HCT116 (cell line): Measurements from ENCODE around the gene MIP. TPM values are rescaled to one million over a fixed set of nuclear protein-coding genes. Genes with fewer than 3 reads are reported as not detected.

ENCODE experiments used
- ATAC-seq: fragments of 200-7000 bp; cut with Tn5 transposase; 2 replicates; pipeline ENCODE4 v1.9.1; 2020; ENCODE audit warnings: mild to moderate bottlenecking, moderate library complexity
- BruUV-seq: library from RNA; stranded (reverse); fragments of 400-500 nt; replicated peaks from 2 replicates; lab custom pipeline; 2021; lab: Mats Ljungman, UMichigan
- CTCF ChIA-PET: fragments of 300-600 bp; sonication (Branson Sonifier 250); formaldehyde crosslinking; loops from one replicate; lab custom pipeline; 2021; ENCODE audit warnings: antibody characterized with exemption; lab: Charles Lee
- POLR2A ChIA-PET: fragments of 300-600, 350-600 bp; sonication (Branson Sonifier 250); formaldehyde crosslinking; loops from one replicate; lab custom pipeline; 2021; ENCODE audit warnings: antibody characterized with exemption; lab: Charles Lee
- RAD21 ChIA-PET, 2 experiments: fragments of 300-600 bp; sonication (Branson Sonifier 250); formaldehyde crosslinking; loops; one replicate each; lab custom pipeline; 2023; ENCODE audit warnings: low total read pairs in 2 of 2; ENCODE audit not compliant: uncharacterized antibody in 2 of 2, unreplicated experiment in 2 of 2, low non-redundant PET in 1 of 2; lab: Charles Lee
- DNase-seq: peaks from one replicate; pipeline ENCODE4 v3.0.0-alpha.2; 2010; ENCODE audit warnings: low read depth, low spot score
- H2AFZ ChIP-seq: fragments of 200-600 bp; shearing (Covaris generic), sonication (generic); 2 replicates; pipeline ENCODE4 v1.6.1; 2017; ENCODE audit warnings: low read depth, mixed run types, mixed read lengths, antibody characterized with exemption, low read length; ENCODE audit not compliant: poor library complexity, severe bottlenecking
- H3K27ac ChIP-seq: 2 replicates; pipeline ENCODE4 v1.5.1; 2012; ENCODE audit warnings: low read depth, low read length
- H3K27me3 ChIP-seq: fragments of 200-600 bp; sonication (generic); 2 replicates; pipeline ENCODE4 v1.6.1; 2016; ENCODE audit warnings: mixed run types, low read length, mixed read lengths; ENCODE audit not compliant: insufficient read depth
- H3K36me3 ChIP-seq, 2 experiments: fragments of 200-500 bp in 1 of 2; fragments of 200-600 bp in 1 of 2; sonication (Bioruptor generic) in 1 of 2; sonication (generic) in 1 of 2; 2 replicates each; pipeline versions ENCODE4 v1.5.1 to v1.6.1; 2014 to 2016; ENCODE audit warnings: low read length in 2 of 2, inconsistent platforms in 1 of 2, mixed read lengths in 1 of 2, mixed run types in 1 of 2; ENCODE audit not compliant: insufficient read depth in 2 of 2, control insufficient read depth in 1 of 2
- H3K4me1 ChIP-seq, 2 experiments: fragments of 200-600 bp in 1 of 2; sonication (generic) in 1 of 2; 2 replicates each; pipeline versions ENCODE4 v1.5.1 to v1.6.1; 2012 to 2017; ENCODE audit warnings: low read length in 2 of 2, inconsistent platforms in 1 of 2, mild to moderate bottlenecking in 1 of 2, mixed read lengths in 1 of 2, mixed run types in 1 of 2, moderate library complexity in 1 of 2; ENCODE audit not compliant: insufficient read depth in 2 of 2, control insufficient read depth in 1 of 2
- H3K4me2 ChIP-seq: fragments of 200-600 bp; sonication (generic); 2 replicates; pipeline ENCODE4 v1.6.1; 2017; ENCODE audit warnings: mixed run types, low read length, mixed read lengths
- H3K4me3 ChIP-seq, 2 experiments: fragments of 200-600 bp in 1 of 2; sonication (generic) in 1 of 2; replicated peaks in 1 of 2; 2 replicates each; pipeline ENCODE4 v1.5.1; 2011 to 2016; ENCODE audit warnings: low read length in 2 of 2, control low read depth in 1 of 2, low read depth in 1 of 2, mild to moderate bottlenecking in 1 of 2, mixed read lengths in 1 of 2, mixed run types in 1 of 2
- H3K79me2 ChIP-seq: fragments of 200-600 bp; sonication (generic); 2 replicates; pipeline ENCODE4 v1.6.1; 2017; ENCODE audit warnings: mild to moderate bottlenecking, mixed run types, low read length, moderate library complexity, mixed read lengths; ENCODE audit not compliant: insufficient read depth
- H3K9ac ChIP-seq: fragments of 200-600 bp; sonication (generic); 2 replicates; pipeline ENCODE4 v1.6.1; 2016; ENCODE audit warnings: low read length, mixed read lengths
- H3K9me2 ChIP-seq: fragments of 200-600 bp; sonication (generic), shearing (Covaris generic); 2 replicates; pipeline ENCODE4 v1.6.1; 2017; ENCODE audit warnings: mixed run types, mild to moderate bottlenecking, moderate library complexity; ENCODE audit not compliant: insufficient read depth
- H3K9me3 ChIP-seq, 2 experiments: fragments of 200-500 bp in 1 of 2; fragments of 200-600 bp in 1 of 2; sonication (Bioruptor generic) in 1 of 2; sonication (generic) in 1 of 2; 2 replicates each; pipeline ENCODE4 v1.6.1; 2014 to 2017; ENCODE audit warnings: low read length in 2 of 2, mixed read lengths in 2 of 2, inconsistent platforms in 1 of 2, low read depth in 1 of 2, mild to moderate bottlenecking in 1 of 2, mixed run types in 1 of 2, moderate library complexity in 1 of 2; ENCODE audit not compliant: control insufficient read depth in 1 of 2, insufficient read depth in 1 of 2
- H4K20me1 ChIP-seq: fragments of 200-600 bp; sonication (generic), shearing (Covaris generic); 2 replicates; pipeline ENCODE4 v1.6.1; 2017; ENCODE audit warnings: mixed run types, mild to moderate bottlenecking, moderate library complexity; ENCODE audit not compliant: insufficient read depth
- CBX3 ChIP-seq: IDR thresholded peaks from 2 replicates; pipeline ENCODE4 v1.6.1; 2012; ENCODE audit warnings: low read depth
- CEBPB ChIP-seq: IDR thresholded peaks from 2 replicates; pipeline ENCODE4 v1.6.1; 2012; ENCODE audit warnings: low read depth
- EGR1 ChIP-seq: IDR thresholded peaks from 2 replicates; pipeline ENCODE4 v1.6.1; 2012; ENCODE audit warnings: low read depth
- ELF1 ChIP-seq: IDR thresholded peaks from 2 replicates; pipeline ENCODE4 v1.6.1; 2012; ENCODE audit warnings: low read depth, borderline replicate concordance
- EZH2 ChIP-seq: fragments of 200-600 bp; sonication (generic); IDR thresholded peaks from 2 replicates; pipeline ENCODE4 v1.6.1; 2017; ENCODE audit warnings: antibody characterized with exemption, mixed run types
- EZH2phosphoT487 ChIP-seq: fragments of 200-600 bp; IDR thresholded peaks from 2 replicates; pipeline ENCODE4 v1.6.1; 2018; ENCODE audit warnings: antibody characterized with exemption, borderline replicate concordance
- FOSL1 ChIP-seq: IDR thresholded peaks from 2 replicates; pipeline ENCODE4 v1.6.1; 2012; ENCODE audit warnings: low read depth
- JUND ChIP-seq: IDR thresholded peaks from 2 replicates; pipeline ENCODE4 v1.6.1; 2012
- POLR2A ChIP-seq: IDR thresholded peaks from 2 replicates; pipeline ENCODE4 v1.7.0; 2011; ENCODE audit warnings: borderline replicate concordance; ENCODE audit not compliant: insufficient read depth, insufficient read length; ENCODE audit errors: extremely low read depth
- POLR2AphosphoS5 ChIP-seq: IDR thresholded peaks from 2 replicates; pipeline ENCODE4 v1.6.1; 2011; ENCODE audit warnings: mild to moderate bottlenecking, low read depth, low read length, moderate library complexity
- RAD21 ChIP-seq: IDR thresholded peaks from 2 replicates; pipeline ENCODE4 v1.6.1; 2012; ENCODE audit warnings: low read depth, mild to moderate bottlenecking
- SIN3A ChIP-seq: IDR thresholded peaks from 2 replicates; pipeline ENCODE4 v1.6.1; 2012; ENCODE audit warnings: low read depth
- SP1 ChIP-seq: IDR thresholded peaks from 2 replicates; pipeline ENCODE4 v1.6.1; 2012; ENCODE audit warnings: low read depth
- SRF ChIP-seq: IDR thresholded peaks from 2 replicates; pipeline ENCODE4 v1.6.1; 2012; ENCODE audit warnings: low read depth
- TCF7L2 ChIP-seq: IDR thresholded peaks from 2 replicates; pipeline ENCODE4 v1.7.0; 2011; ENCODE audit warnings: borderline replicate concordance, inconsistent platforms; ENCODE audit not compliant: insufficient read depth, insufficient read length; ENCODE audit errors: extremely low read depth
- YY1 ChIP-seq: IDR thresholded peaks from 2 replicates; pipeline ENCODE4 v1.6.1; 2011; ENCODE audit warnings: low read length, low read depth, moderate library complexity, mild to moderate bottlenecking; ENCODE audit not compliant: insufficient replicate concordance; ENCODE audit errors: extremely low read depth
- ZBTB33 ChIP-seq: IDR thresholded peaks from 2 replicates; pipeline ENCODE4 v1.6.1; 2011; ENCODE audit warnings: mild to moderate bottlenecking, low read length, moderate library complexity; ENCODE audit not compliant: insufficient replicate concordance; ENCODE audit errors: extremely low read depth
- ZFX ChIP-seq: fragments of 450-650 bp; IDR thresholded peaks from 2 replicates; pipeline ENCODE4 v1.6.1; 2017
- intact Hi-C: fragments of 100-400 bp; cut with micrococcal nuclease; formaldehyde crosslinking; loops from 2 replicates; pipeline ENCODE4 v1.10.0; 2022
- total RNA-seq: library from RNA; stranded (reverse); gene quantifications from one replicate; pipeline ENCODE4 v1.2.1, GENCODE V29; 2021; ENCODE audit not compliant: unreplicated experiment
- TF ChIP-seq, protein P1 (sequence below), 3 experiments: fragments of 200-600 bp in 1 of 3; sonication (generic) in 1 of 3; IDR thresholded peaks in 2 of 3; conservative IDR thresholded peaks in 1 of 3; 2 replicates each; pipeline ENCODE4 v1.5.1; 2012 to 2017; ENCODE audit warnings: low read depth in 2 of 3, low read length in 2 of 3, antibody characterized with exemption in 1 of 3, borderline replicate concordance in 1 of 3, control low read depth in 1 of 3, mild to moderate bottlenecking in 1 of 3, mixed read lengths in 1 of 3, mixed run types in 1 of 3, moderate library complexity in 1 of 3; ENCODE audit not compliant: insufficient read depth in 1 of 3
- TF ChIP-seq, protein P2 (sequence below): IDR thresholded peaks from 2 replicates; pipeline ENCODE4 v1.6.1; 2012
- TF ChIP-seq, protein P3 (sequence below): IDR thresholded peaks from 2 replicates; pipeline ENCODE4 v1.6.1; 2012

Gene MIP
- total RNA-seq, 1 experiment from 2014 or later: 0.79 TPM

- Histone ChIP-seq H3K36me3 (peaks cover 0 to 17% of the 10 kb centered on the region in 2 experiments; a peak in 2 of 4 replicates), H3K4me2 (peak within 1 kb of the TSS; percentile 87), H3K79me2 (peaks cover 33% of the 10 kb centered on the region), H4K20me1 (no peaks in the 10 kb centered on the region), H3K4me3 (peak within 1 kb of the TSS; percentile 74 to 99), H3K9me2 (no peaks in the 10 kb centered on the region), H3K9ac (peak within 1 kb of the TSS; percentile 92), H2AFZ (peak within 1 kb of the TSS; percentile 73), H3K9me3 (no peaks in the 10 kb centered on the region), H3K27ac (peak within 1 kb of the TSS; percentile 68), H3K27me3 (no peaks in the 10 kb centered on the region), H3K4me1 (peaks cover 5 to 26% of the 10 kb centered on the region in 2 experiments)
- ChIA-PET RAD21 (no interaction called here), CTCF (no interaction called here), POLR2A (interaction anchor here (0.6 to 1.2 kb wide), 2 partner anchors 82 to 169 kb away, joined by 3 to 4 read pairs; no protein-coding TSS in a partner anchor)
- ATAC-seq (peak; percentile 84), DNase-seq (peak; percentile 82)
- intact Hi-C loops: no loop called here
- BruUV-seq: TSS peak; percentile 64
- peak; percentile 83; the same call in 1 of the 2 replicates for TF ChIP-seq CBX3
- TF ChIP-seq TCF7L2: peak; percentile 70
- TF ChIP-seq SP1: peak; percentile 85
- no peak; the same call in 1 of the 2 replicates for TF ChIP-seq ELF1
- TF ChIP-seq ZFX: no peak; the same call in 1 of the 2 replicates
- TF ChIP-seq JUND: no peak
- TF ChIP-seq FOSL1: no peak
- peak; percentile 95 for TF ChIP-seq SRF
- TF ChIP-seq, protein P1, sequence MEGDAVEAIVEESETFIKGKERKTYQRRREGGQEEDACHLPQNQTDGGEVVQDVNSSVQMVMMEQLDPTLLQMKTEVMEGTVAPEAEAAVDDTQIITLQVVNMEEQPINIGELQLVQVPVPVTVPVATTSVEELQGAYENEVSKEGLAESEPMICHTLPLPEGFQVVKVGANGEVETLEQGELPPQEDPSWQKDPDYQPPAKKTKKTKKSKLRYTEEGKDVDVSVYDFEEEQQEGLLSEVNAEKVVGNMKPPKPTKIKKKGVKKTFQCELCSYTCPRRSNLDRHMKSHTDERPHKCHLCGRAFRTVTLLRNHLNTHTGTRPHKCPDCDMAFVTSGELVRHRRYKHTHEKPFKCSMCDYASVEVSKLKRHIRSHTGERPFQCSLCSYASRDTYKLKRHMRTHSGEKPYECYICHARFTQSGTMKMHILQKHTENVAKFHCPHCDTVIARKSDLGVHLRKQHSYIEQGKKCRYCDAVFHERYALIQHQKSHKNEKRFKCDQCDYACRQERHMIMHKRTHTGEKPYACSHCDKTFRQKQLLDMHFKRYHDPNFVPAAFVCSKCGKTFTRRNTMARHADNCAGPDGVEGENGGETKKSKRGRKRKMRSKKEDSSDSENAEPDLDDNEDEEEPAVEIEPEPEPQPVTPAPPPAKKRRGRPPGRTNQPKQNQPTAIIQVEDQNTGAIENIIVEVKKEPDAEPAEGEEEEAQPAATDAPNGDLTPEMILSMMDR (IDR thresholded peaks at IDR 0.05 in 2 of 3, conservative IDR thresholded peaks at IDR 0.05 in 1 of 3; ENCODE audit: borderline replicate concordance in 1 of 3, insufficient read depth in 1 of 3, low read depth in 2 of 3, low read length in 2 of 3): peak; percentile 15 to 43 (median 24); a peak in 2 of 6 replicates
- no peak for TF ChIP-seq CEBPB
- TF ChIP-seq ZBTB33: peak; percentile 49
- TF ChIP-seq YY1: peak; percentile 93
- TF ChIP-seq EGR1: peak; percentile 98
- no peak for TF ChIP-seq EZH2phosphoT487
- peak; percentile 96 for TF ChIP-seq SIN3A
- peak; percentile 97 for TF ChIP-seq POLR2AphosphoS5
- peak; percentile 95 for TF ChIP-seq POLR2A
- TF ChIP-seq, protein P2, sequence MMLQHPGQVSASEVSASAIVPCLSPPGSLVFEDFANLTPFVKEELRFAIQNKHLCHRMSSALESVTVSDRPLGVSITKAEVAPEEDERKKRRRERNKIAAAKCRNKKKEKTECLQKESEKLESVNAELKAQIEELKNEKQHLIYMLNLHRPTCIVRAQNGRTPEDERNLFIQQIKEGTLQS: no peak
- no peak for TF ChIP-seq EZH2
- TF ChIP-seq, protein P3, sequence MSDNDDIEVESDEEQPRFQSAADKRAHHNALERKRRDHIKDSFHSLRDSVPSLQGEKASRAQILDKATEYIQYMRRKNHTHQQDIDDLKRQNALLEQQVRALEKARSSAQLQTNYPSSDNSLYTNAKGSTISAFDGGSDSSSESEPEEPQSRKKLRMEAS: peak; percentile 100
- TF ChIP-seq RAD21: no peak
Observed at GRCh38 chr12:56468216-56469006, 14.0 kb upstream of the MIP start, which contains the start of gene SPRYD4. SPRYD4 (plus strand) TSS chr12:56468578; CDS start chr12:56468592, 14 bp downstream.
